ENCODE measurements around the gene C17orf78. TPM values are rescaled to one million over a fixed set of nuclear protein-coding genes. Genes with fewer than 3 reads are reported as not detected.

C17orf78 gene
- total and polyA plus RNA-seq, 2 of the 8 experiments (the other 6 are each of a cell fraction or from before 2014, with no cell fraction given) = not detected

DNA sequence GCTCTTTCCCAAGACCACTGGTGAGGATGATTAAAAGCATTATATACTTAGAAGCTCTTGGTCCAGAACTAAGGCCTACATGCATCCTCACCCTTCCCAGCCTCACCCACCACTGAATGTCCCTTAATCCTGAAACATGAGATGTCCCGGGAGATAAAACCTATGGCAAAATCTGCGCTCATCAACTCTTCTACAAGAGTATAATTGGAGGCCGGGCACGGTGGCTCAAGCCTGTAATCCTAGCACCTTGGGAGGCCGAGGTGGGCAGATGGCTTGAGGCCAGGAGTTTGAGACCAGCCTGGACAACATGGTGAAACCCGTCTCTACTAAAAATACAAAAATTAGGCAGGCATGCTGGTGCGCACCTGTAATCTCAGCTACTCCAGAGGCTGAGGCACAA, 17.6 kb downstream of the C17orf78 start:
- Histone ChIP-seq H2AFZ (ENCODE audit: low read length) (no peak overlapping the region), H3K36me3 (ENCODE audit: control insufficient read depth in 2 of 4, insufficient read depth in 4 of 4, low read length in 3 of 4) (no peaks in the 10 kb centered on the region), H4K91ac (replicated peaks; ENCODE audit: insufficient read length, low read length) (no peak overlapping the region), H3K9ac (replicated peaks in 1 of 4; ENCODE audit: extremely low read depth in 1 of 4, low read depth in 3 of 4, low read length in 3 of 4) (no peak overlapping the region), H3K23me2 (ENCODE audit: low read depth, low read length) (no peaks in the 10 kb centered on the region), H3K23ac (ENCODE audit: insufficient read length) (no peak overlapping the region), H3K4me3 (ENCODE audit: extremely low read depth in 1 of 4, insufficient read depth in 2 of 4, low read depth in 3 of 4, low read length in 4 of 4) (no peak overlapping the region), H3K79me2 (ENCODE audit: control insufficient read depth in 1 of 2, insufficient read depth in 2 of 2, low read length in 2 of 2) (no peaks in the 10 kb centered on the region), H2BK12ac (ENCODE audit: low read depth, low read length) (no peak overlapping the region), H3K4me2 (ENCODE audit: insufficient read depth in 1 of 2, low read depth in 2 of 2, low read length in 2 of 2) (no peak overlapping the region), H3K9me3 (ENCODE audit: insufficient read depth in 2 of 2, low read depth in 1 of 2, low read length in 1 of 2) (no peaks in the 10 kb centered on the region), H2BK5ac (ENCODE audit: low read depth, low read length) (no peak overlapping the region), H3K79me1 (ENCODE audit: low read depth, low read length) (no peaks in the 10 kb centered on the region), H3K14ac (ENCODE audit: insufficient read length) (no peak overlapping the region), H3K4me1 (replicated peaks in 1 of 4; ENCODE audit: control insufficient read depth in 3 of 4, insufficient read depth in 4 of 4, low read length in 3 of 4) (no peaks in the 10 kb centered on the region), H3K27me3 (replicated peaks in 1 of 4; ENCODE audit: control insufficient read depth in 3 of 4, extremely low read depth in 1 of 4, insufficient read depth in 3 of 4, low read length in 3 of 4) (no peaks in the 10 kb centered on the region), H4K8ac (ENCODE audit: extremely low read depth, insufficient read depth, low read length) (no peak overlapping the region), H2AK5ac (ENCODE audit: low read depth, low read length) (no peak overlapping the region), H3K4ac (replicated peaks; ENCODE audit: insufficient read length, low read depth, low read length) (no peak overlapping the region), H2BK120ac (replicated peaks; ENCODE audit: low read depth, low read length) (no peak overlapping the region), H2BK20ac (ENCODE audit: low read length) (no peak overlapping the region), H3K27ac (ENCODE audit: low read depth, low read length) (no peak overlapping the region), H3K56ac (replicated peaks; ENCODE audit: insufficient read length, low read depth, low read length) (no peak overlapping the region), H4K20me1 (replicated peaks in 1 of 2; ENCODE audit: control insufficient read depth in 1 of 2, insufficient read depth in 2 of 2, low read length in 2 of 2) (no peaks in the 10 kb centered on the region), H2BK15ac (ENCODE audit: low read length) (no peak overlapping the region), H4K5ac (ENCODE audit: insufficient read length, low read depth, low read length) (no peak overlapping the region), H3K18ac (ENCODE audit: extremely low read depth, low read length) (no peak overlapping the region)
- no peak for TF ChIP-seq FOSL1 (IDR thresholded peaks at IDR 0.05; ENCODE audit: insufficient read depth, low read depth, low read length)
- TF ChIP-seq EZH2 (IDR thresholded peaks at IDR 0.05; ENCODE audit: low read depth, low read length, severe bottlenecking) = no peak
- ChIA-PET POLR2A (ENCODE audit: partially characterized antibody) (no interaction called here), CTCF (ENCODE audit: partially characterized antibody) (interaction anchor here (9.1 kb wide), 1 partner anchor 19 kb away, joined by 126 read pairs; the partner anchor contains the start of gene C17orf78)
- 91% methylated on average over 7 of the region's 7 CpGs; no CpG with 5 or more reads in 1 of the 2 experiments for WGBS, 2 experiments (ENCODE audit: extremely low coverage in 1 of 2, insufficient coverage in 1 of 2, insufficient read length in 1 of 2, insufficient replicate concordance in 2 of 2, low coverage in 1 of 2, low lambda C conversion rate in 2 of 2, missing lambda C conversion rate in 1 of 2)
- FAIRE-seq (no peak), DNase-seq (ENCODE audit: low read depth in 1 of 2, low spot score in 2 of 2) (no peak)

All from H1 (cell line).